DMS79 treated with DMSO at 0.1 percent for 48 hours (cell line): ENCODE measurements around the gene WDR54.
"Not testable (repeated sequence)": the region's sequence is repeated elsewhere in the genome, so short reads cannot be mapped to it uniquely, and the experiment has no call there.

Source experiments
- DNase-seq: peaks from one replicate; lab custom pipeline; 2025; lab: John Stamatoyannopoulos, UW

WDR54 gene

DNA sequence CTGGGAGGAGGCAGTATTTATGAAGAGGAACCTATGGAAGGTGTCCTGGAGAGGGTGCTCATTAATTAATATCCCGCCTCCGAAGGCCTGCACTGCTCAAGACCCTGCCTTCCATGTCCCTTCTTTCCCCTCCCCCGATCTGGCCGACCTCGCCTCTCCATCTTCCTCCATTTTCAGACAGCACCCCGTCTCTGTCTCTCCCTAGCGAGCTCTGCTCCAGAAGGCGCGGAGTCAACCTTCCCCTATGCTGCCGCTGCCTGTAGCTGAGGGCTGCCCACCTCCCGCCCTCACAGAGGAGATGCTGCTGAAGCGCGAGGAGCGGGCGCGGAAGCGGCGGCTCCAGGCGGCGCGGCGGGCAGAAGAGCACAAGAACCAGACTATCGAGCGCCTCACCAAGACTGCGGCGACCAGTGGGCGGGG, 35.6 kb downstream of the WDR54 start:
- peak; percentile 76 for DNase-seq

DNA sequence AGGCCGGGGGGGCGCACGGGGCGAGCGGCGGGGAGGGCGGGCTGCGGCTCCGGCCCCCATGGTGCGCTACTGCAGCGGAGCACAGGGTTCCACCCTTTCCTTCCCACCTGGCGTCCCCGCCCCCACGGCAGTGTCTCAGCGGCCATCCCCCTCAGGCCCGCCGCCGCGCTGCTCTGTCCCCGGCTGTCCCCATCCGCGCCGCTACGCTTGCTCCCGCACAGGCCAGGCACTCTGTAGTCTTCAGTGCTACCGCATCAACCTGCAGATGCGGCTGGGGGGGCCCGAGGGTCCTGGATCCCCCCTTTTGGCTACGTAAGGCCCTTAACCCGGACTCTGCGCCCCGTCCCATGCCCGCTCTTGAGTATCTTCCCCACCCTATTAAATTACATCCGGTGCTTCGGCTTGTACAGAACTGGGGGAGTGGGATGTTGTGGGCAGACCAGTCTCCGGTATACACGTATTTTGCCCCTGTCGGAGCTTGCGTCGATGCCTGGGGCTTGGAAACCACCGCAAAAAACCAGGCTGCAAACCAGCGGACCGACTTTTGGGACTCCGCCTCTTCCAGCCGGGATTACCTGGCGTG, 36.1 kb downstream of the WDR54 start:
- no peak for DNase-seq

DNA sequence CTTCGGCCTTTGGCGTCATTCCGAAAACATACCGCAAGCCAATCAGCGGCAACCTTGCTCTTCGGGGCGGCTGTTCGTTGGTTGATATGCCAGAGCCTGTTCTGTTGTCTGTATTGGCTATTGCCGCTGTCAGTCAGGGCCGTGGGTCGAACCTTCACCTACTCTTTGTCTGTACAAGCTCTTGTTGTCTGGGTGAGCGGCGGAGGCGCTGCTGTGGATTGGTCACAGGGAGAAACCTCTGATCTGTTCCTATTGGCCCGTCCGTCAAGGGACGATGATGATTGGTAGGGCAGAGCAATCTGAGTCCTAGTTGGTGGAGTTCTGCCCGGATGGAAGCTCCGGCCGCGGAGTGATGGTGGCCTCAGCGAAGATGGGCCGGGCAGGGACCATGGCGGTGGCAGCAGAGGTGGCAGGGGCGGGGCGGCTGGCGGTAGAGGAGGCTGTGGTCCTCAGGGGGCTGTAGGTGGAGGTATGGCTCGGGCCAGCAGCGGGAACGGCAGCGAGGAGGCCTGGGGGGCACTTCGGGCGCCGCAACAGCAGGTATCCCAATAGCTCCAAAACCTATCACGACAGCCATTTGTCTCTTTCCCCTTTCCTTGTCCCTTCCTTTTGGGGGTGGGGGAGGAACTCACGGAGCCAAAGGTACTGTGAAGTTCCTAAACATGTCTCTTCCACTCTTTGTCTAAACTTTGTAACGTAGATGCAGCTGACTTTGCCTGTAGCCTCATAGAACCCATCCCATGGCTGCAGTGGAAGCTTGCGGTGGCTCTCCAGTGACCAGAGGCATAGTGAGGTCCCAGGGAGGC, 36.8 kb downstream of the WDR54 start, which contains the start of gene WBP1:
WBP1 (plus strand) TSS at position 307 of the 806 bp plus-strand sequence; CDS start at position 472, 165 bp downstream.
- DNase-seq, result peak; percentile 99

DNA sequence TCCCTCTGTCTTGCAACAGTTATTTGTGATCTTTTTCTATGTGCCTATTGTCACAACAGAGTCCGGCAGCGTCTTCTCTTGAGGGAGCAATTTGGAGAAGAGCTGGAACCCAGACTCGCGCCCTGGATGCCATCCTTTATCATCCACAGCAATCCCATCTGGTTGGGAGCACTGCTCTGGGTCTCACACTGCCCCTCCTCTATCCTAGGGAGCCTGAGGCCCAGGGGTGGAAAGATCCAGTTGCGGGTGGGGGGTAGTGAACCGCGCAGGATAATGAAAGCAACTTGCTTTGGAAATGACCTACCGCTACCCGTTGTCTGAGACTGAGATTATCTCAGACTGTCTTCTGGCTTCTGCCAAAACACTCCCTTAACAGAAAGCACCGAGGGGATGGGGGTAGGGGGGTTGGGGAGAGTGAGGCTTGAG, 37.4 kb downstream of the WDR54 start:
- DNase-seq, result no peak

DNA sequence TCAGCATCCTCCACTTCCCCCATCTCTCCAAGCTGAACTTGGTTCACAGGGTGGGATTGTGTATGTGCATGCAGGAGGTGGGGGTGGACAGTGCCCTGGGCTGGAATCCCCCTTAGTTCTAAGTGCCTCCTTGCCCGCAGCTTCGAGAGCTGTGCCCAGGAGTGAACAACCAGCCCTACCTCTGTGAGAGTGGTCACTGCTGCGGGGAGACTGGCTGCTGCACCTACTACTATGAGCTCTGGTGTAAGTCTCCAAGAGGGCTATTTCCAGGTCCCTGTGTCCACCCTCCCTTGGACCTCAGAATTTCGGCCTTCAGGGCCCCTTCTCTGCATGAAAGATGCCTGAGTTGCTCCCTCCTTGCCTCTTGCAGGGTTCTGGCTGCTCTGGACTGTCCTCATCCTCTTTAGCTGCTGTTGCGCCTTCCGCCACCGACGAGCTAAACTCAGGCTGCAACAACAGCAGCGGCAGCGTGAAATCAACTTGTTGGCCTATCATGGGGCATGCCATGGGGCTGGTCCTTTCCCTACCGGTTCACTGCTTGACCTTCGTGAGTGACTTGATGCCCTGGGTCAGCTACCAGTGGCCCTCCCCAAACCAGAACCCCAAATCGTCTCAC, 38.1 kb downstream of the WDR54 start:
- not testable (repeated sequence) for DNase-seq

DNA sequence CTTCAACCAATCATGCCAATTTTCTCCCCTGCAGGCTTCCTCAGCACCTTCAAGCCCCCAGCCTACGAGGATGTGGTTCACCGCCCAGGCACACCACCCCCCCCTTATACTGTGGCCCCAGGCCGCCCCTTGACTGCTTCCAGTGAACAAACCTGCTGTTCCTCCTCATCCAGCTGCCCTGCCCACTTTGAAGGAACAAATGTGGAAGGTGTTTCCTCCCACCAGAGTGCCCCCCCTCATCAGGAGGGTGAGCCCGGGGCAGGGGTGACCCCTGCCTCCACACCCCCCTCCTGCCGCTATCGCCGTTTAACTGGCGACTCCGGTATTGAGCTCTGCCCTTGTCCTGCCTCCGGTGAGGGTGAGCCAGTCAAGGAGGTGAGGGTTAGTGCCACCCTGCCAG, 38.7 kb downstream of the WDR54 start:
- DNase-seq, result not testable (repeated sequence)

DNA sequence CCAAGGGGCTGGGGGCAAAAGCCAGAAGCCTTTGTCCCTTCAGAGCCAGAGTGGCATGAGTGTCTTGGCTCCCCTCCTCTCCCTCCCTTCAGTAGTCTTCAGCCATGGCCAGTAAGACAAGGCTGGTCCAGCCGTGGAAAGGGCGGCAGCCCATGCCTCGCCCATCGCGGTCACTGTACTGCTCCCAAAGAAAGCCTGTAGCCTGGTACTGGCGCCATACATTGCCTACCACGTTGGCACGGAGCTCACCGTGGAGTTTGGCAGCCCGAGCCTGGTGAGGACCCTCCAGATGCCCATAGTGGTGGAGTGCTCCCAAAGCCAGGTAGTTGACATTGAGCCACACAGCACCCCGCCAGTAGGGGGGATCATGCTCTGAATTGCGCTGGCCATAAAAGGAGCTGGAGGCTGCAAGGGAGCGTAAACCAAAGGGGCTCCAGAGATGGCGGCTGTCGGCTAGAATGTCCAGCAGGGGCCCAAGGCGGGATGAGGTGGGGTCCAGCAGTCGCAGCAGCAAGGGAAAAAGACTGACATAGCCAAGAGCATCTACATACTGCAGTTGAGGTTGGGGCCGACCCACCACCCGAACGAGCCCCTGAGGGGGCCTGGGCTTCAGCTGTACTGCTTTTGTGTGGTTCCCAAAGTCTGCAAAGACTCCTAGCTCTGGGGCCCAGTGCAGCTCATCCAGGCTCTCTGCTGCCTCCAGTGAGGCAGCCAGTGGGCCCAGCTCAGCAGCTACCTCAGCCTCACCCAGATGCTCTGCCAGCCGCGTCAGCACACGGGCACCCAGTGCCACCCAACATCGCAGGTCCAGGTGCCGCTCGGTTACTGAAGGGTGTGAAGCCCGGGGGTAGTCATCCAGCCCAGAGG, 39.9 kb downstream of the WDR54 start:
- DNase-seq, result no peak

DNA sequence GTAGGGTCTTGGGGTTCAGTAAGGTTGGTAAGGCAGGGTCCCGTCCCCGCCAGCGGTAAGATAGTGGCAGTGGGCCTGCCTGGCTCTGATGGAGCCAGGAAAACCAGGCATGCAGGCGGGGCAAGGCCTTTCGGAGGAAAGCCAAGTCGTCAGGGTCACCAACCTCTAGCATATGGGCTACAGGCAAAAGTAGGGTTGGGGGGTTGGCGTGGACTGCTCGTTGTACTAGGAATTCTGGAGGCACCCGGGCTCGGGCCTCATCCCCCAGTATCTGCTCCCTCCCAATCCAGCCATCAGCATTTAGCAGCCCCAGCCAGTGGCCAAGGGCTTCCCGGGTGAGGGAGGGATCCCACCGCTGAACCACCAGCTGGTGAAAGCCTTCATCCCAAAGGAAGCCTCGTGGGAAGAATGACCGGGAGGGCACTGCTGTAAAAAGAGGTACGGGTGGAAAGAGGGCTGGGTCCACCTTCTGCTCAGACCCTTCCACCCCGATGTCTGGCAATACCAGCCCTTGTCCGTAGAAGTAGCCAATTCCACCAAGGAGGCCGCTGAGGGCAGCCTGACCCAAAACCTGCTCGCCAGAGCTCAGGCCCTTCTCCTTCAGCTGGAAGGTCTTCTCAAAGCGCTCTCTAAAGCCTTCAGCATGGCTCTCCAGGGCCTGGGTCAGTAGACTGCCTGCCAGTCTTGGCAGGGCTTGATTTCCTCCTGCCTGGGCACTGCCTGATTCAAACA, 40.7 kb downstream of the WDR54 start:
- DNase-seq, result no peak

DNA sequence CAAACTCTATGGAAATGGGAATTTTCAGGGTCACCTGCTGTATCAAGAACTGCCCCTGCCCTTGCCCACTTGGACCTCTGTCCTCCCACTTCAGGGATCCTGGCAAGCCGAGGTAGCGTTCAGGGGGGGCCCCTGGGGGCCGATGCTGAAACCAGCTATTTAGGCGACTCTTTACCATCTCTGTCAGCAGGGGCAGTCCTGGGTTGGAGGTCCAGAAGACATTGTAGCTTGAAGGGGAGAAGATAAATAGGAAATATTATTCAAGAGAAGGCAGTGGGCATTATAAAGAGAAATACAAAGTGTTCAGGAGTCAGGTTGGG, 41.2 kb downstream of the WDR54 start:
- no peak for DNase-seq

DNA sequence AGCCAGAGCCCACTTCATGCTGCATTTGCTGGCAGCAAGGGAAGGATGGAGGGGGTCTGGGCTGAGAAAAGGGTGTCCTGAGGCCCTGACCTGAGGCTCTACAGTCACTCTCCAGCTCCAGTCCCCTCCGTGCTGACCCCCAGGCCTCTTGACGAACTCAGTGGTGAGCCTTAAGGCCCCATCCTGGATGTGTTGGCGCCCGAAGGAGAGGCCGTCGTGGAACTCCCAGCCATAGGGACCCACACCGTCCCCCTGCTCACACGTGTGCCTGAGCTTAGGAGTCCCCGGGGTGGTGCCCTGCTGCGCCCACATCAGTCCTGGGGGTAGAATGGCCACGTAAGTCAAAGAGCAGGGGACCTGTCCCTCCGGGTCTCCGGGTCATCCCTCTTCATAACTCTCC, 42.9 kb downstream of the WDR54 start:
- DNase-seq, result no peak

DNA sequence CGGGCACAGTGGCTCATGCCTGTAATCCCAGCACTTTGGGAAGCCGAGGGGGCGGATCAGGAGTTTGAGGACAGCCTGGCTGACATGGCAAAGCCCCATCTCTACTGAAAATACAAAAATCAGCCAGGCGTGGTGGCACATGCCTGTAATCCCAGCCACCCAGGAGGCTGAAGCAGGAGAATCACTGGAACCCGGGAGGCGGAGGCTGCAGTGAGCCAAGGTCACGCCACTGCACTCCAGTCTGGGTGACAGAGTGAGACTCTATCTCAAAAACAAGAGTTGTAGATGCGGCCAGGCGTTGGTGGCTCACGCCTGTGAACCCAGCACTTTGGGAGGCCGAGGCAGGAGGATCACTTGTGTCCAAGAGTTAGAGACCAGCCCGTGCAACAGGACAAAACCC, 49.2 kb downstream of the WDR54 start:
- not testable (repeated sequence) for DNase-seq

DNA sequence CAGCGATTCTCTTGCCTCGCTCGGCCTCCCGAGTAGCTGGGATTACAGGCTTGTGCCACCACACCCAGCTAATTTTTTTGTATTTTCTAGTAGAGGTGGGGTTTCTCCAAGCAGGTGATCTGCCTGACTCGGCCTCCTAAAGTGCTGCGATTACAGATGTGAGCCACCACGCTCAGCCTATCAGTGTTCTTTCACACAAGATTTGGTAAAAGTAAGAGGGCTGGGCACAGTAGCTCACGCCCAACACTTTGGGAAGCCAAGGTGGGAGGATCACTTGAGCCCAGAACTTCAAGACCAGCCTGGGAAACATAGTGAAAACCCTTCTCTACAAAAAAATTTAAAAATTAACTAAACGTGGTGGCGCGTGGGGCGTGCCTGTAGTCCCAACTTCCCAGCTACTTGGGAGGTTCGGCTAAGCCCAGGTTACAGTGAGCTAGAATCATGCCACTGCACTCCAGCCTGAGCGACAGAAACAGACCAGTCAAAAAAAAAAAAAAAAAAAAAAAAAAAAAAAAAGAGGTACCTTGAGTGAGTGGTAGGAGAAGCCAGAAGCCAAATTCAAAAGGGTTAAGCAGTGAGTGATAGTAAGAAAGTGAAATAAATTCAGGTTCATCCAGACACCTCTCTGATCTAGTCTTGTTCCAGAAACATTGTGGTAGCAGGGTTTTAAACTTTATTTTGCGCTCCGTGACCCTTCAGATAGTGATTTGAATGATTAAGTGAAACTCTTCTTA, 50.0 kb downstream of the WDR54 start:
- no peak for DNase-seq

DNA sequence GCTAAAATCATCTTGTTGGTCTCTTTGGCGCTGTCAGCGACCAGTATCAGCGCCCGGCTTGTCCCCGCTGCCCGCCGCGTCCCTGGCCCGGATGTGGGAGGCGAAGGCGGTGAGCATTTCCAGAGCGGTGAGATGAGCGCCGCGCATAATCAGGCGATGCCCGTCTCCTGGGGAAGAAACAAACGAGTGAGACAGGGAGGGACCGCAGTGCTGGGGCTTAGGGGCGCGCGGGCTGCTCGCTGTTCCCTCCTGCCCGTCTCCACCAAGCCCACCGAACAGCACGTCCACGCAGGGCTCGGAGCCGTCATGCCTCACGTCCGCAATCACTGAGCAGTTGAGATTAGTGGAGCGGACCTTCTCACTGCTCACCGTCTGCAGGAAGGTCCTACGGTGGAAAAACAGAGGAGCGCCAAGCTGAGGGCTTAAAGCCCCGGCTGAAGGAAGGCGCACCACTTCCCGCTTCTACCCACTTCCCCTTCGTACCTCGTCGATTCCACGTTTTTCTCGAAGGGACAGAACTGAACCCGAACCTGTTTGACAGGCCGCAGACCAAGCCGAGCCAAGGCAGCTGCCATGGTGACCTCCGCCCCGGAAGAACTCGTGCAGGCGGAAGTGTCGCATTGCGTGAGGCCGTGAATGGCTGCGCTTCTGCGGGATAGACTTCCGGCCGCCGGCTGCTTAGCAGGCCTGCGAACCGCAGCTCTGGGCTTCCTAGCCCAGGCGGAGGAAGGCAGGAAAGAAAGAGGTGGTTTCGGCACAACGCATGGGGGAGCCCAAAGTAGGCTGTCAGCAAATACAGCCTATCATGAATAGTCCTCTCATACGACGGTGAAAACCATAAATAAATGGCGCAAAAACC, 50.8 kb downstream of the WDR54 start, which contains the start of gene MRPL53:
MRPL53 (minus strand) TSS at position 595 of the 859 bp plus-strand sequence; CDS start at position 575, 20 bp downstream.
- peak; percentile 87 for DNase-seq

DNA sequence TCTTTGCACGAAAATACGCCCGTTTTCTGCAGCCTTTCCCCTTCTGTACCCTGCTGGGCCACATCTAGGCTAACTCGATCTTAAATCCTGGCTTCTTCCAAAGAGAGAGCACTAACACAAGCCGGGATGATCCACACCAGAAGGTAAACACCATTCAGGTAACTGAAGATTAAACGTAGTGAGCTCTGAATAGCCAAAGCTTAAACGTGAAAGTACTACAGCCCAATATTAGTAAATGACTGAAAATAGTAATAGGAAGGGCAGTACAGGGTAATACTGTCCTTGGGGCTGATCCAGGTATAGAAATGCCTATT, 51.4 kb downstream of the WDR54 start:
- peak; percentile 53 for DNase-seq

DNA sequence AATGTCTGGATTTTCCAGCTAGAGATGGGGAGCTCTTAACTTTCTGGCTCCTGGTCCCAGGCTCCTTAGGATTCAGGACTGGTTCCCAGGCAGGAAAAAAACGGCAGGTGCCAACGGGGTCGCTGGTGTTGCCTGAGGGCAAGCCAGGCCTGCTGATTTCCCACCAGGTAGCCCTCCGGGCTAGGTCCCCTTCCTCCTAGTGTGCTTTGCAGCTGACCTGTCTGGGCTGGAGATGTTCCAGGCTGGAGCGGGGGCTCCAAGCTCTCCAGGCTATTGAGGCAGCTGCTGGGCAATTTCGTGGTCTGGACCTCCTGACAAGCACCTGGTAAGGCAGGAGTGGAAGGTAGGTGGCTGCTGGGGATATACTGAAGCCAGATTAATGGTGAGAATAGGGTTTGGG, 53.0 kb downstream of the WDR54 start:
- no peak for DNase-seq

DNA sequence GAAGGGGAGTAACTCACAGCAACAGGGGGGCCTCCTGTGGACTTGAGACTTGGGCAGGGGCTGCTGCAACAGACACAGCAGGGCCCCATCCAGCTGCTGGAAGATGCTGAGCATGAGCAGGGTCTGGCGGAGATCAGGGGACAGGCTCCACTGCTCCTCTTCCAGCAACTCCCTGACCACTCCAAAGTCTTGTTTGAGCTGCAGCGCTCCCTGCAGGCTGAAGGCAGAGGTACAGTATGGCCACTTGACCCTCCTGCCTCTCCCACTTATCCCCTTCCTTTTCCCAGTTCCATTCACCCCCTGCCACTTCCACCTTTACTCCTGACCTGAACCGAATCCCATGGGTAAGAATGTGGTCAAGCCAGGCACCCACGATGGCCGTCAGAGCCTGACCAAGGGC, 53.4 kb downstream of the WDR54 start:
- no peak for DNase-seq
